ENCODE measurements around the gene GPATCH3.

Gene GPATCH3

DNA sequence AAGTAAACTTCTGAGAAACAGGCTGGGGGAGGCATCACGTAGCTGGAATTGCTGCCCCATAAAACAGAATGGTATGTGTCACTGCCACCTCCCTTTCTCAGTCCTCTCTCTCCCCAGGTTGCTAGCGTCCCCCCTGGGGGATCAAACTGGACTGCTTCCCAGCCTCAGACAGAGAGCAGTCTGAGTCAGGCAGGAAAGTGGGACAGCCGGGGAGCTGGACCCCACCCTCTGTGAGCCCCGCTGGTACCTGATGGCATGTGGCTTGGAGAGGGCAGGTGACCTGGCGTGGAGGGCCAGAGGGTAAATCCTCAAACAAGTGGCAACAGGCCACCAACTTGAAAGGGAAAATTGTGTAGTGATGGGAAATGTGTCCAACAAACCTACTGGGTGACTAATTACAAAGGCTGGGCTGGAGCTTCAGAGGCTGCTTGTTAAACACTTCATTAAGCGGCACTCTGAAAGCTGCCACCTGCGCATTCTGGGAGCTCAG, 38.3 kb downstream of the GPATCH3 start:
- Histone ChIP-seq H3K27ac (no peak overlapping the region), H3K36me3 (peaks cover 0 to 15% (median under 1%) of the 10 kb centered on the region in 3 donors), H3K4me1 (peaks cover 0 to 22% (median 15%) of the 10 kb centered on the region in 4 donors), H3K27me3 (no peaks in the 10 kb centered on the region), H3K9me3 (no peaks in the 10 kb centered on the region), H3K4me3 (no peak overlapping the region)
- DNase-seq = no peak
- intact Hi-C loops (cut with DNase I; ENCODE audit: low total_unique reads) = no loop called here
- TF ChIP-seq, protein P1, sequence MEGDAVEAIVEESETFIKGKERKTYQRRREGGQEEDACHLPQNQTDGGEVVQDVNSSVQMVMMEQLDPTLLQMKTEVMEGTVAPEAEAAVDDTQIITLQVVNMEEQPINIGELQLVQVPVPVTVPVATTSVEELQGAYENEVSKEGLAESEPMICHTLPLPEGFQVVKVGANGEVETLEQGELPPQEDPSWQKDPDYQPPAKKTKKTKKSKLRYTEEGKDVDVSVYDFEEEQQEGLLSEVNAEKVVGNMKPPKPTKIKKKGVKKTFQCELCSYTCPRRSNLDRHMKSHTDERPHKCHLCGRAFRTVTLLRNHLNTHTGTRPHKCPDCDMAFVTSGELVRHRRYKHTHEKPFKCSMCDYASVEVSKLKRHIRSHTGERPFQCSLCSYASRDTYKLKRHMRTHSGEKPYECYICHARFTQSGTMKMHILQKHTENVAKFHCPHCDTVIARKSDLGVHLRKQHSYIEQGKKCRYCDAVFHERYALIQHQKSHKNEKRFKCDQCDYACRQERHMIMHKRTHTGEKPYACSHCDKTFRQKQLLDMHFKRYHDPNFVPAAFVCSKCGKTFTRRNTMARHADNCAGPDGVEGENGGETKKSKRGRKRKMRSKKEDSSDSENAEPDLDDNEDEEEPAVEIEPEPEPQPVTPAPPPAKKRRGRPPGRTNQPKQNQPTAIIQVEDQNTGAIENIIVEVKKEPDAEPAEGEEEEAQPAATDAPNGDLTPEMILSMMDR (IDR thresholded peaks at IDR 0.05) = no peak

DNA sequence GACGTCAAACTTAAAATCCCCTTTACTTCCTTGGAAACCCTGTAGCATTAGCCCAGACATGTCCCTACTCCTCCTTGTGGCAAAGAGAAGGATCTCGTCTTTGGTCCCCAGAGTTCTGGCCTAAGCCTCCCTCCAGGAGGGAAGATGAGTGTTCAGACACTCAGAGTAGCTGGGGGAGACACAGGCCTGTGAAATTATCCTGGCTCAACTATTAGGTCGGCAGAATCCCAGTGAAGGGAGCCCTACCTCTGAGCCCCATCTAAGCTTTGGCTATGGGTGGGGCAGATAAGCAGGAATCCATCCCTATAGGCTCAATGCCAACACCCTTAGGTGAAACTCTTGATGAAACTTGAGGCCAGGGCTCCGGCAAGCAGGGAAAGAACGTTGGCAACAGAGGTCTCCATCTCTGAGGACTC, 39.0 kb downstream of the GPATCH3 start:
- no peak overlapping the region for H3K4me3 ChIP-seq
- TF ChIP-seq, protein P1 (IDR thresholded peaks at IDR 0.05) = no peak
- no peak for DNase-seq
- peaks cover 4 to 21% (median 7%) of the 10 kb centered on the region in 3 donors for H3K36me3 ChIP-seq
- H3K27me3 ChIP-seq = no peaks in the 10 kb centered on the region
- no peak overlapping the region for H3K27ac ChIP-seq
- peaks cover 0 to 22% (median 15%) of the 10 kb centered on the region in 4 donors for H3K4me1 ChIP-seq
- H3K9me3 ChIP-seq = no peaks in the 10 kb centered on the region
- intact Hi-C loops (cut with DNase I; ENCODE audit: low total_unique reads) = no loop called here

DNA sequence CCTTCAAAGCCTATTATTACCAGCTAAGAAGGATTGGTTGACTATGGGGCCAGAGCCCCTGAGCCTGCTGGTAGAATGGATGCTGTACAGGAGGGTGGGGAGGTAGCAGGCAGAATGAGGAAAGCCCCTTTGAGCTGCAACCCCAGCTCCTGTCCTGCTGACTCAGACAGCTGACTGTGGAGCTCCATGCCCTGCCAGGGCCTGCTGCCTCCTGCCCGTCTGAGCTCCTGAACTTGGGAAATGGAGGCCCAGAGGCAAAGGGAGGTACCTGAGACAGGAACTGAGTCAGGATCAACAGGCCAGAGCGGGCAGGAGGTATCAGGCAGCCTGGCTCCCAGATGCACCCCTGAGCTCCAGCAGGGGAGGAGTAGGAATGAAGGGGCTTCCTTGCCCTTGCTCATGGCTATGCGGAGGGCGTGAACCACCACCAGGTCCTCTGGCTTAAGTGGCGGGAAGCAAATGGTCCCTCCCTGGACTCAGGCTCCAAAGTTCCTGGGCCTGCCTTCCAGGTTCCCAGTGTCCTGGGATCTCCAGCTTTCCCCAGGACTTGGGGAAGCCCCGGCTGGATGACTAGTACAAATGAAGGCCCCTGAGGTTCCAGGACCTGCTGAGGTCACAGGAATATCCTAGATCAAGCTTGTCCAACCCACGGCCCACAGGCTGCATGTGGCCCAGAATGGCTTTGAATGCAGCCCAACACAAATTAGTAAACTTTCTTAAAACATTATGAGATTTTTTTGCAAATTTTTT, 41.2 kb downstream of the GPATCH3 start:
- no peak for DNase-seq
- Histone ChIP-seq H3K36me3 (peaks cover 20 to 44% (median 24%) of the 10 kb centered on the region in 3 donors), H3K9me3 (no peaks in the 10 kb centered on the region), H3K4me3 (no peak overlapping the region), H3K4me1 (peaks cover 0 to 8% (median 5%) of the 10 kb centered on the region in 4 donors), H3K27ac (no peak overlapping the region), H3K27me3 (no peaks in the 10 kb centered on the region)
- TF ChIP-seq, protein P1 (IDR thresholded peaks at IDR 0.05) = no peak
- intact Hi-C loops (cut with DNase I; ENCODE audit: low total_unique reads) = no loop called here

DNA sequence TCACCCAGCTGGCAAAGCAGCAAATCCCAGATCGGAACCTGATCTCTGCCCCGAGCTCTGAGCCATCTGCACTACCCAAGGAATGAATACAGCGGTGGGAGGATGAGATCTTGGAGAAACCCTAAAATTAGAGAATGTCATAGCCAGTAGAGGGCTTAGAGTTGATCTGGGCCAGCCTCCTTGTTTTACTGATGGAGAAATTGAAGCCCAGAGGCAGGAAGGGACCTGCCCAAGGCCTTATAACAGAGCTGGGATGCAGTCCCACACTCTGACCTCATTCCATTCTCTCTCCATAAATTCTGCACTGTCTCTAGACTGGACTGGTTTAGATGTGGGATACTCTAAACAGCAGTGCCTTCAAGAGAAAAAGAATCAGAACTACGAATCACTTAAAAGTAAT, 42.1 kb downstream of the GPATCH3 start:
- intact Hi-C loops (cut with DNase I; ENCODE audit: low total_unique reads) = no loop called here
- Histone ChIP-seq H3K36me3 (peaks cover 27 to 53% (median 33%) of the 10 kb centered on the region in 3 donors), H3K9me3 (no peaks in the 10 kb centered on the region), H3K27me3 (no peaks in the 10 kb centered on the region), H3K27ac (no peak overlapping the region), H3K4me1 (peaks cover 0 to 3% (median 0%) of the 10 kb centered on the region in 4 donors), H3K4me3 (no peak overlapping the region)
- TF ChIP-seq, protein P1 (IDR thresholded peaks at IDR 0.05) = no peak
- no peak for DNase-seq

DNA sequence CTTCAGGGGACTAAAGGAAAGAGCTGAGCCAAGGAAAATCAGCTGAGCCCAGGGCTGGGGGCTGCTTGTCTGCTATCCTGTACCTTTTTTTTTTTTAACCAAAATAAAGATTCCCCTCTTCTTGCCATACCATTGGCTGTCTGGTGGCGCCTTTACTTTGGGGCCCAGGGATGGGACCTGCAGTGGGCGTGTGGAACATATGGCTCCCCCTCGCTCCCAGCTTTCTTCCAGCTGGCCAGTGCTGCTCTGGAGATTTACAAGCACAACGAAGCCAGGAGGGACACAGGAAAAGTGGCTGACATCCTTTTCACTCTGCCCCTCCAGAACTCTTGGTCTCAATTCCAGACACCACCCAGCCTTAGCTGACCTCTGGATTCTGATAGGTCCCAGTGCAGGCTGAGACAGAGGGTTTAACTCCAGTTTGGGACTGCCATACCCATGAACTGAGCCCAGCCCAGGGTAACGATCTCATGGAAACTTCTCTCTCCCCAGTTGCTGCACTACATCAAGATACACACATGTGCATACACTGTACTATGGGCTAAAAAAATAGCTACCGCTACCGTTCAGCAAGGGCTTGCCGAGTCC, 42.7 kb downstream of the GPATCH3 start:
- Histone ChIP-seq H3K27ac (no peak overlapping the region), H3K9me3 (no peaks in the 10 kb centered on the region), H3K27me3 (no peaks in the 10 kb centered on the region), H3K4me3 (no peak overlapping the region), H3K36me3 (peaks cover 27 to 59% (median 38%) of the 10 kb centered on the region in 3 donors), H3K4me1 (no peaks in the 10 kb centered on the region)
- TF ChIP-seq, protein P1 (IDR thresholded peaks at IDR 0.05) = no peak
- intact Hi-C loops (cut with DNase I; ENCODE audit: low total_unique reads) = no loop called here
- DNase-seq = no peak
